Measurements from ENCODE around the gene VAC14.

DNA sequence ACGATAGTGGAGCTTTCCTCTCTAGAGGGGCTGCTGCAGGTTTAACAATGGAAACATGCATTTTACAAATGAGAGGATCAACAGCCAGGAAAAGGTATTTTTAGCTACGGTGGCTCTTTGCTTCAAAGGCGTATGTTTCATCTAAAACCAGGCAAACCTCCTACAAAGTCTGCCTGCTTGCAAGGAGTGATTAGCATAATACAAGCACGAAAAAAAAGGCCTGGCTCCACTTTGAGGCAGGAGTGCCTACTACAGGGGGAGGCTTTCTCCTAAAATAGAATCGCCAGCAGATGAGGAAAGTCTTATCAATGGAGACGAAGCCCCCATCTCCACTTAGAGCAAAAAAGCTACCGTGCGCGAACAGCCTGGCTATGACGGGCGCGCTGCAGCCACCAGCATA lies 88.0 kb downstream of the VAC14 start:
- TF ChIP-seq POLR2AphosphoS5 (IDR thresholded peaks at IDR 0.05; ENCODE audit: low read depth, low read length), result no peak
- TF ChIP-seq POLR2A (IDR thresholded peaks at IDR 0.05; ENCODE audit: low read depth, low read length), result no peak
- no peak for TF ChIP-seq TAF1 (IDR thresholded peaks at IDR 0.05; ENCODE audit: borderline replicate concordance, low read depth, low read length)
